ENCODE results near the gene POLR1A. TPM values are rescaled to one million over a fixed set of nuclear protein-coding genes. Genes with fewer than 3 reads are reported as not detected.

POLR1A gene
- total and polyA plus RNA-seq, 4 donors: 3.2 to 12.3 (median 6.1) TPM

- DNase-seq (ENCODE audit: low spot score): no peak
- Histone ChIP-seq H3K9ac (ENCODE audit: low read depth in 1 of 2, low read length in 2 of 2) (no peak overlapping the region), H3K9me3 (ENCODE audit: control insufficient read depth in 4 of 4, low read length in 3 of 4) (no peaks in the 10 kb centered on the region), H3K27me3 (ENCODE audit: control insufficient read depth in 4 of 4, insufficient read depth in 4 of 4, low read length in 3 of 4) (no peaks in the 10 kb centered on the region), H3K4me1 (ENCODE audit: control insufficient read depth in 4 of 4, insufficient read depth in 4 of 4, low read length in 3 of 4) (no peaks in the 10 kb centered on the region), H3K27ac (ENCODE audit: low read depth in 1 of 2, low read length in 2 of 2) (no peak overlapping the region), H3K36me3 (ENCODE audit: control insufficient read depth in 4 of 4, insufficient read depth in 3 of 4, low read depth in 1 of 4, low read length in 3 of 4) (peaks cover 8 to 77% (median 68%) of the 10 kb centered on the region in 4 donors), H3K4me3 (ENCODE audit: low read depth in 1 of 3, low read length in 3 of 3) (no peak overlapping the region)
- no peak for TF ChIP-seq FOXA2 (IDR thresholded peaks at IDR 0.05)
- TF ChIP-seq FOXA1 (IDR thresholded peaks at IDR 0.05): no peak
- TF ChIP-seq RAD21 (IDR thresholded peaks at IDR 0.05): no peak
- TF ChIP-seq HNF4A (conservative IDR thresholded peaks at IDR 0.05): no peak
- no peak for TF ChIP-seq ATF3 (IDR thresholded peaks at IDR 0.05)
- WGBS: 95% methylated on average over 2 of the region's 2 CpGs
These were observed 42.1 kb upstream of the POLR1A start for GRCh38 chr2:86147793-86148192.

GRCh38 chr2:86143926-86144685 is 38.4 kb upstream of the POLR1A start:
- Histone ChIP-seq H3K9ac (ENCODE audit: low read depth in 1 of 2, low read length in 2 of 2) (no peak overlapping the region), H3K27ac (ENCODE audit: low read depth in 1 of 2, low read length in 2 of 2) (no peak overlapping the region), H3K4me1 (ENCODE audit: control insufficient read depth in 4 of 4, insufficient read depth in 4 of 4, low read length in 3 of 4) (no peaks in the 10 kb centered on the region), H3K9me3 (ENCODE audit: control insufficient read depth in 4 of 4, low read length in 3 of 4) (no peaks in the 10 kb centered on the region), H3K27me3 (ENCODE audit: control insufficient read depth in 4 of 4, insufficient read depth in 4 of 4, low read length in 3 of 4) (no peaks in the 10 kb centered on the region), H3K4me3 (ENCODE audit: low read depth in 1 of 3, low read length in 3 of 3) (no peak overlapping the region), H3K36me3 (ENCODE audit: control insufficient read depth in 4 of 4, insufficient read depth in 3 of 4, low read depth in 1 of 4, low read length in 3 of 4) (peaks cover 7 to 76% (median 67%) of the 10 kb centered on the region in 4 donors)
- WGBS: 92% methylated on average over 14 of the region's 14 CpGs
- TF ChIP-seq RAD21 (IDR thresholded peaks at IDR 0.05): no peak
- TF ChIP-seq EGR1 (IDR thresholded peaks at IDR 0.05; ENCODE audit: low read depth in 2 of 2): no peak
- TF ChIP-seq GABPA (IDR thresholded peaks at IDR 0.05 in 1 of 2, conservative IDR thresholded peaks at IDR 0.05 in 1 of 2): no peak
- TF ChIP-seq CTCF (IDR thresholded peaks at IDR 0.05; ENCODE audit: low read depth, low read length, missing input control): no peak
- TF ChIP-seq ATF3 (IDR thresholded peaks at IDR 0.05): no peak
- no peak for TF ChIP-seq MAX (IDR thresholded peaks at IDR 0.05)
- no peak for TF ChIP-seq REST (IDR thresholded peaks at IDR 0.05)
- no peak for TF ChIP-seq FOXA1 (IDR thresholded peaks at IDR 0.05)
- TF ChIP-seq ZBTB33 (IDR thresholded peaks at IDR 0.05): no peak
- TF ChIP-seq NR2F2 (IDR thresholded peaks at IDR 0.05): no peak
- no peak for TF ChIP-seq JUND (IDR thresholded peaks at IDR 0.05)
- TF ChIP-seq TAF1 (conservative IDR thresholded peaks at IDR 0.05): no peak
- no peak for TF ChIP-seq HNF4A (conservative IDR thresholded peaks at IDR 0.05)
- TF ChIP-seq FOXA2 (IDR thresholded peaks at IDR 0.05): no peak
- no peak for DNase-seq (ENCODE audit: low spot score)
